A549 (cell line): Measurements from ENCODE around the gene UBAP2. TPM values are rescaled to one million over a fixed set of nuclear protein-coding genes. Genes with fewer than 3 reads are reported as not detected.

Experiments used
- ATAC-seq, 2 experiments: fragments of 200-7000 bp in 1 of 2; fragments of >200 bp in 1 of 2; cut with Nextera tagmentation in 1 of 2; cut with Tn5 transposase in 1 of 2; 3 replicates each; pipeline versions ENCODE4 v1.8.0 to v1.9.1; 2018 to 2020; ENCODE audit warnings: mild to moderate bottlenecking in 1 of 2, moderate library complexity in 1 of 2
- CTCF ChIA-PET: fragments of 300-600 bp; sonication (Branson Sonifier 250); formaldehyde crosslinking; extraction: SDS; loops from one replicate; lab custom pipeline; 2021; ENCODE audit warnings: antibody characterized with exemption, inconsistent platforms; lab: Yijun Ruan, JAX
- POLR2A ChIA-PET: fragments of 350-600 bp; formaldehyde crosslinking; extraction: SDS; loops from one replicate; lab custom pipeline; 2021; ENCODE audit warnings: antibody characterized with exemption, inconsistent platforms; lab: Yijun Ruan, JAX
- DNase-seq, 2 experiments: peaks; one replicate each; pipeline versions ENCODE4 v3.0.0 to v3.0.0-alpha.2; 2011 to 2016; ENCODE audit warnings: low read depth in 1 of 2, low spot score in 1 of 2
- FAIRE-seq: peaks from 2 replicates; lab custom pipeline; 2011; peaks lifted over from hg19 to GRCh38; lab: Jason Lieb, UNC
- H3K27ac ChIP-seq, 2 experiments: fragments of >200 bp; sonication (Bioruptor Twin); formaldehyde crosslinking; 3 replicates each; pipeline ENCODE4 v1.5.1; 2016 to 2017
- H3K4me1 ChIP-seq: fragments of >200 bp; sonication (Bioruptor Twin); formaldehyde crosslinking; 3 replicates; pipeline ENCODE4 v1.6.1; 2016
- H3K4me2 ChIP-seq: fragments of >200 bp; sonication (Bioruptor Twin); formaldehyde crosslinking; 3 replicates; pipeline ENCODE4 v1.6.1; 2016
- H3K4me3 ChIP-seq: fragments of >200 bp; sonication (Bioruptor Twin); formaldehyde crosslinking; 3 replicates; pipeline ENCODE4 v1.5.1; 2016
- H3K9me3 ChIP-seq: fragments of >200 bp; sonication (Bioruptor Twin); formaldehyde crosslinking; 3 replicates; pipeline ENCODE4 v1.6.1; 2016
- BCL3 ChIP-seq: fragments of >200 bp; sonication (Bioruptor Twin); formaldehyde crosslinking; IDR thresholded peaks from 3 replicates; pipeline ENCODE4 v1.6.1; 2016
- CBX8 ChIP-seq: fragments of 200-600 bp; sonication (generic); IDR thresholded peaks from 2 replicates; pipeline ENCODE4 v1.6.1; 2016
- CHD2 ChIP-seq: fragments of 150-350 bp; IDR thresholded peaks from 2 replicates; pipeline ENCODE4 v1.6.1; 2014; ENCODE audit warnings: low read length; ENCODE audit not compliant: partially characterized antibody
- CTCF ChIP-seq: fragments of >200 bp; sonication (Bioruptor Twin); formaldehyde crosslinking; IDR thresholded peaks from 3 replicates; pipeline ENCODE4 v1.5.1; 2016
- EHMT2 ChIP-seq: fragments of 200-600 bp; sonication (generic); IDR thresholded peaks from 2 replicates; pipeline ENCODE4 v1.6.1; 2016; ENCODE audit warnings: antibody characterized with exemption, low read depth, mild to moderate bottlenecking, moderate library complexity
- EP300 ChIP-seq, 2 experiments: fragments of >200 bp; sonication (Bioruptor Twin); formaldehyde crosslinking; IDR thresholded peaks; 2 replicates in 1 of 2; 3 replicates in 1 of 2; pipeline ENCODE4 v1.6.1; 2016 to 2017
- ESRRA ChIP-seq: fragments of 150-350 bp; IDR thresholded peaks from 2 replicates; pipeline ENCODE4 v1.6.1; 2014; ENCODE audit warnings: mild to moderate bottlenecking, low read length, borderline replicate concordance
- FOSL2 ChIP-seq, 2 experiments: fragments of 450-650 bp in 1 of 2; fragments of >200 bp in 1 of 2; sonication (Bioruptor Twin) in 1 of 2; formaldehyde crosslinking; IDR thresholded peaks; 2 replicates each; pipeline versions ENCODE4 v1.5.0 to v1.6.1; 2016 to 2020; ENCODE audit warnings: mild to moderate bottlenecking in 1 of 2, moderate library complexity in 1 of 2
- GATA3 ChIP-seq: IDR thresholded peaks from 2 replicates; pipeline ENCODE4 v1.6.1; 2012; ENCODE audit warnings: borderline replicate concordance
- HDAC2 ChIP-seq: fragments of 200-600 bp; sonication (generic); IDR thresholded peaks from 2 replicates; pipeline ENCODE4 v1.6.1; 2016
- HOXB13 ChIP-seq: fragments of 250-450 bp; sonication (Bioruptor Pico); IDR thresholded peaks from 2 replicates; pipeline ENCODE4 v1.5.0; 2020; ENCODE audit warnings: low read depth, mild to moderate bottlenecking, moderate library complexity
- JUN ChIP-seq, 2 experiments: fragments of >200 bp; sonication (Bioruptor Twin); formaldehyde crosslinking; IDR thresholded peaks; 2 replicates in 1 of 2; 3 replicates in 1 of 2; pipeline ENCODE4 v1.6.1; 2016 to 2017
- JUNB ChIP-seq: fragments of >200 bp; sonication (Bioruptor Twin); formaldehyde crosslinking; IDR thresholded peaks from 2 replicates; pipeline ENCODE4 v1.6.1; 2016
- MAFK ChIP-seq: fragments of 450-650 bp; IDR thresholded peaks from 2 replicates; pipeline ENCODE4 v1.6.1; 2014; ENCODE audit not compliant: partially characterized antibody
- MYC ChIP-seq: IDR thresholded peaks from 2 replicates; pipeline ENCODE4 v1.6.1; 2012; ENCODE audit warnings: mild to moderate bottlenecking, inconsistent platforms, low read length, improper control_type of control experiment, borderline replicate concordance
- POLR2A ChIP-seq: IDR thresholded peaks from 2 replicates; pipeline ENCODE4 v1.6.1; 2012; ENCODE audit warnings: mild to moderate bottlenecking, low read length
- POLR2AphosphoS2 ChIP-seq: conservative IDR thresholded peaks from 2 replicates; pipeline ENCODE4 v1.6.1; 2012; ENCODE audit warnings: low read length, improper control_type of control experiment, inconsistent platforms
- REST ChIP-seq: fragments of 200-600 bp; sonication (generic); IDR thresholded peaks from 2 replicates; pipeline ENCODE4 v1.6.1; 2016; ENCODE audit warnings: antibody characterized with exemption, mild to moderate bottlenecking, moderate library complexity
- RNF2 ChIP-seq: fragments of 200-600 bp; sonication (generic); IDR thresholded peaks from 2 replicates; pipeline ENCODE4 v1.6.1; 2016; ENCODE audit warnings: low read depth, mild to moderate bottlenecking, antibody characterized with exemption, moderate library complexity, borderline replicate concordance
- SREBF2 ChIP-seq: fragments of 450-650 bp; IDR thresholded peaks from 2 replicates; pipeline ENCODE4 v1.6.1; 2014; ENCODE audit warnings: mild to moderate bottlenecking, moderate library complexity
- ZC3H11A ChIP-seq: fragments of 450-650 bp; IDR thresholded peaks from 2 replicates; pipeline ENCODE4 v1.6.1; 2014; ENCODE audit warnings: antibody characterized with exemption, mild to moderate bottlenecking
- WGBS: methylation state at CpG from one replicate; pipeline ENCODE4 v1.1.6; 2017; ENCODE audit errors: missing lambda C conversion rate; 5-methylcytosine and 5-hydroxymethylcytosine counted together
- polyA plus RNA-seq, 4 experiments: library from polyadenylated mRNA; depleted of rRNA in 3 of 4; stranded (reverse); fragments of >200 nt; fragmentation: RNase III in 1 of 4; extraction: RNeasy Plus Mini Kit Qiagen cat#74134 plus additional on column Dnase treatment in 1 of 4; gene quantifications; 2 replicates in 3 of 4; 3 replicates in 1 of 4; pipeline ENCODE4 v1.2.3, GENCODE V29; 2011 to 2017
- TF ChIP-seq, protein P1 (sequence below): fragments of 250-450 bp; sonication (Bioruptor Pico); IDR thresholded peaks from 2 replicates; pipeline ENCODE4 v1.5.0; 2021; ENCODE audit warnings: mild to moderate bottlenecking, moderate library complexity, borderline replicate concordance

UBAP2 gene
- polyA plus RNA-seq, 2 of the 4 experiments (the other 2 are of a cell fraction), result 25.0 to 29.5 TPM

DNA sequence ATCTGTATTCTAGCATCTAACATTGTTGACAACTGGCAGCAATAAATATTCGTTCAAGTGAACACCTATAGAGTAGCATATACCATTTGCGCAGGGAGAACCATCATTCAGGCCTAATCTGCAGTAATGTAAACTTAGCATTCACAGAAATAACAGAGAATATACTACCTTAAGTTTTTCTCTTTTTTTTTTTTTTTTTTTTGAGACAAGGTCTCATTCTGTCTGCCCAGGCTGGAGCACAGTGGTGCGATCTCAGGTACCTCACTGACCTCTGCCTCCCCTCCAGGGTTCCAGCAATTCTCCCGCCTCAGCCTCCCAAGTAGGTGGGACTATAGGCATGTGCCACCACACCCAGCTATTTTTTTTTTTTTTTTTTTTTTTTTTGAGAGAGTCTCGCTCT is 12.1 kb downstream of the UBAP2 start:
- CTCF ChIA-PET, result interaction anchor here (1.1 kb wide), 1 partner anchor 14 kb away, joined by 3 read pairs; no protein-coding TSS in a partner anchor

GRCh38 chr9:34035656-34036055 is 13.0 kb downstream of the UBAP2 start:
- CTCF ChIA-PET, result interaction anchor here (1.1 kb wide), 1 partner anchor 13 kb away, joined by 3 read pairs; no protein-coding TSS in a partner anchor
- Histone ChIP-seq H3K27ac (peak overlapping the region in 1 of 2 experiments; percentile 39; a peak in 1 of 6 replicates), H3K4me2 (peak overlapping the region; percentile 33; the same call in 2 of the 3 replicates), H3K4me1 (peaks cover 44% of the 10 kb centered on the region), H3K9me3 (no peaks in the 10 kb centered on the region), H3K4me3 (no peak overlapping the region)
- no peak for DNase-seq
- POLR2A ChIA-PET, result interaction anchor here (1.4 kb wide), 1 partner anchor 13 kb away, joined by 6 read pairs; the partner anchor contains the start of gene UBAP2
- peak in 1 of 2 experiments; percentile 61; a peak in 3 of 6 replicates for ATAC-seq
- no peak for FAIRE-seq
- TF ChIP-seq, protein P1, sequence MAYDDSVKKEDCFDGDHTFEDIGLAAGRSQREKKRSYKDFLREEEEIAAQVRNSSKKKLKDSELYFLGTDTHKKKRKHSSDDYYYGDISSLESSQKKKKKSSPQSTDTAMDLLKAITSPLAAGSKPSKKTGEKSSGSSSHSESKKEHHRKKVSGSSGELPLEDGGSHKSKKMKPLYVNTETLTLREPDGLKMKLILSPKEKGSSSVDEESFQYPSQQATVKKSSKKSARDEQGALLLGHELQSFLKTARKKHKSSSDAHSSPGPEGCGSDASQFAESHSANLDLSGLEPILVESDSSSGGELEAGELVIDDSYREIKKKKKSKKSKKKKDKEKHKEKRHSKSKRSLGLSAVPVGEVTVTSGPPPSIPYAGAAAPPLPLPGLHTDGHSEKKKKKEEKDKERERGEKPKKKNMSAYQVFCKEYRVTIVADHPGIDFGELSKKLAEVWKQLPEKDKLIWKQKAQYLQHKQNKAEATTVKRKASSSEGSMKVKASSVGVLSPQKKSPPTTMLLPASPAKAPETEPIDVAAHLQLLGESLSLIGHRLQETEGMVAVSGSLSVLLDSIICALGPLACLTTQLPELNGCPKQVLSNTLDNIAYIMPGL (CRISPR knock-in tag), result no peak
- TF ChIP-seq HDAC2 (no peak), CTCF (no peak), EP300 (IDR thresholded peaks at IDR 0.05) (no peak), CHD2 (no peak), SREBF2 (no peak), CBX8 (no peak), EHMT2 (no peak), JUN (IDR thresholded peaks at IDR 0.05) (no peak), JUNB (no peak), REST (no peak), ZC3H11A (no peak), HOXB13 (CRISPR knock-in tag) (no peak), RNF2 (no peak), MAFK (no peak), BCL3 (no peak)
- 37% methylated on average over 5 of the region's 5 CpGs for WGBS

More for the DNA sequence above, 12.1 kb downstream of the UBAP2 start:
- FAIRE-seq (no peak), DNase-seq (no peak), ATAC-seq (peak in 1 of 2 experiments; percentile 43; a peak in 2 of 6 replicates)
- Histone ChIP-seq H3K4me3 (no peak overlapping the region), H3K4me2 (no peak overlapping the region), H3K9me3 (no peaks in the 10 kb centered on the region), H3K4me1 (peaks cover 44% of the 10 kb centered on the region), H3K27ac (peak overlapping the region in 1 of 2 experiments; percentile 29; a peak in 1 of 6 replicates)
- whole genome bisulfite sequencing, result 84% methylated on average over 5 of the region's 5 CpGs
- TF ChIP-seq POLR2AphosphoS2 (no peak), GATA3 (no peak), EP300 (IDR thresholded peaks at IDR 0.05) (no peak), ESRRA (no peak), FOSL2 (IDR thresholded peaks at IDR 0.05) (no peak), FOSL2 (CRISPR knock-in tag; IDR thresholded peaks at IDR 0.05) (no peak), CTCF (no peak), POLR2A (no peak), MYC (no peak)
- POLR2A ChIA-PET, result interaction anchor here (1.4 kb wide), 1 partner anchor 12 kb away, joined by 6 read pairs; the partner anchor contains the start of gene UBAP2
